ENCODE measurements around the gene MAP3K9.

The MAP3K9 gene

DNA sequence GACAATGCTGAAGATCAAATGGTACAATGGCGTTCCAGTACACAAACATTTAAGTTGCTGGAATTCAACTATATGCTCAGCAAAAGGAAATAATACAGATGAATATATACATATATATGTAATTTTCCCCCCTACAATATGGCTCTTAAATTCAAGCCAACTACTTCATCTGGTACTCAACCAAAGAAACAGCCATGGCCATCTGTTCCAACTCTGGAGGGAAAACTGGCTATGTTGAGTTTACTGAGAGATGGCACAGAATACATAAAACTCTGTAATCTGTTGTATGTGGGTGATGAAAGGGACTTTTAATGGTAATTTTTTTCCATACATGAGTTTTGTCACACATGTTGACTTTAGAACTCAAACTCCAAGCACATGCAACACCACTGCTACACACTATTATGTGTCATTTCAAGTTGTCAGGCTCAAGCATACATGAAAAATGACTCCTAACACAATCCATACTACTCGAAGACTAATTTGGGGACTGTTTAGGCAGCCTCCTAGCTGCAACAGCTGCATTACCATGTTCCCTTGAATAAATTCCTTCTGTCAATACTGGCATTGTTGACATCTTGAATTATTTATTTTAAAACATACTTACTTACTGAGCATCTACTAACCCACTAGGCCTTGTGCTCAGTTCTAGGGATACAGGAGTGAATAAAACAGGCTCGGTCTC, 38.2 kb upstream of the MAP3K9 start:
- Histone ChIP-seq H3K4me3 (no peak overlapping the region), H3K27me3 (no peaks in the 10 kb centered on the region), H3K36me3 (no peaks in the 10 kb centered on the region), H3K27ac (no peak overlapping the region), H3K9me3 (no peaks in the 10 kb centered on the region), H3K4me1 (peaks cover 0 to 3% (median 0%) of the 10 kb centered on the region in 4 donors)
- TF ChIP-seq CTCF (IDR thresholded peaks at IDR 0.05): no peak
- DNase-seq: no peak
- intact Hi-C loops (cut with DNase I; ENCODE audit: low total_unique reads): no loop called here

DNA sequence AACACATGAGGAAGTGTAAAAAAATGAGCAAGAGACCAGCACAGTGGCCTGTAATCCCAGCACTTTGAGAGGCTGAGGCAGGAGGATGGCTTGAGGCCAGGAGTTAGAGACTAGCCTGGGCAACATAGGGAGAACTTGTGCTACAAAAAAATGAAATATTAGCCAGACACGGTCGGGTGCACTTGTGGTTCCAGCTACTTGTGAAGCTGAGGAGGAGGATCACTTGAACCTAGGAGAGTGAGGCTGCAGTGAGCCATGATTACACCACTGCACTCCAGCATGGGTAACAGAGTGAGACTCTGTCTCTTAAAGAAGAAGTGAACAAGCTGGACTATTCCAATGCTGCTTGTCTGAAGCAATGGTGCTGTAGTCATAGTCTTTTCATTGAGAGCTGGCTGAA, 36.3 kb upstream of the MAP3K9 start:
- no peaks in the 10 kb centered on the region for H3K36me3 ChIP-seq
- H3K9me3 ChIP-seq: no peaks in the 10 kb centered on the region
- no peak overlapping the region for H3K27ac ChIP-seq
- intact Hi-C loops (cut with DNase I; ENCODE audit: low total_unique reads): no loop called here
- H3K4me3 ChIP-seq: no peak overlapping the region
- no peak for TF ChIP-seq CTCF (IDR thresholded peaks at IDR 0.05)
- no peaks in the 10 kb centered on the region for H3K27me3 ChIP-seq
- peaks cover 0 to 3% (median 0%) of the 10 kb centered on the region in 4 donors for H3K4me1 ChIP-seq
- DNase-seq: no peak

DNA sequence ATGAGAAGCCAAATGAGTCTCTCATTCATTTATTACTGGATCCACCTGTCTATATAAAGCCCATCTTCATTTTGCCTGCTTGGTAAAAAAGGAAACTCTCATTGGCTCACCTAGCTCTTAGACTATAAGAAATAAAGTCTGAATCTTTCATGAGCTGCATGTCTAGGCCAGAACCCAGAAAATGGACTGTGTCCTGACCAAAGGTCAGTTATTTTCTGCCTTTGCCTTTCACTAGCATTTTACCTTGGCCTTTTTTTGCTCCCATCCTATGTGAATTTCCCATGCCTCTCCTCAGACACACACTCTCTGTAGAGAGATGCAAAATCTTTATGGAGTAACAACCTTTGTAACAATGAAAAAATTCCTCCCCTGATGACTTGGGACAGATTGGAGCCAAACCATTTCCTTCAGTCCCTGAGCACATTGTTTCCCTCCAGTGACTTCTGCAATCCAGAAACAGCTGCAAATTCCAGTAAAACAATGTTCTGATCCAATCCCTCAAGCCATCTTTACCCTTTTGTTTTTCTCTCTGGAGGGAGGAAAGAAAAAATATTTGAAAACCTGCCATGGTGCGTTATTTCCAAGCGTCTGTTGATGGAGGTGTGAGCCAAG, 33.6 kb upstream of the MAP3K9 start:
- no peaks in the 10 kb centered on the region for H3K9me3 ChIP-seq
- H3K4me1 ChIP-seq: peaks cover 0 to 3% (median 0%) of the 10 kb centered on the region in 4 donors
- TF ChIP-seq CTCF (IDR thresholded peaks at IDR 0.05): no peak
- H3K4me3 ChIP-seq: no peak overlapping the region
- H3K36me3 ChIP-seq: no peaks in the 10 kb centered on the region
- intact Hi-C loops (cut with DNase I; ENCODE audit: low total_unique reads): no loop called here
- DNase-seq: no peak
- no peak overlapping the region for H3K27ac ChIP-seq
- no peaks in the 10 kb centered on the region for H3K27me3 ChIP-seq

DNA sequence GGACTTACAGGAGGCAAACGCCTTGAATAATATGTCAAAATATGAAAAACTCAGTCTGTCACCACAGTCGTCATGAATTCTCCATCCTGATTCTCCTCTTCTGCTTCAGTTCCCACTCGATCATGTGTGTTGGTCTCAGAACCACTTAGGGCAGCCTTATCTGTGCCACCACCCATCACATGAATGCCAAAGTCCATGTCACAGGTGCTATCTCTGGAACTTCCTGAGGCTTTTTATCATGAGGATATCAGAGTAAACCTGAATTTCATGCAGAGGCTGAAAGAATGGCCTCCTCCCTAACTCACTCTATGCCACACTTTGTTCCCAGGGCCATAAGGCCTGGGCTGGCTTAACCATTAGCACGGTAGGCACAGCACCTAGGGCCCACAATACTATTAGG, 28.8 kb upstream of the MAP3K9 start:
- intact Hi-C loops (cut with DNase I; ENCODE audit: low total_unique reads): no loop called here
- no peak for TF ChIP-seq CTCF (IDR thresholded peaks at IDR 0.05)

DNA sequence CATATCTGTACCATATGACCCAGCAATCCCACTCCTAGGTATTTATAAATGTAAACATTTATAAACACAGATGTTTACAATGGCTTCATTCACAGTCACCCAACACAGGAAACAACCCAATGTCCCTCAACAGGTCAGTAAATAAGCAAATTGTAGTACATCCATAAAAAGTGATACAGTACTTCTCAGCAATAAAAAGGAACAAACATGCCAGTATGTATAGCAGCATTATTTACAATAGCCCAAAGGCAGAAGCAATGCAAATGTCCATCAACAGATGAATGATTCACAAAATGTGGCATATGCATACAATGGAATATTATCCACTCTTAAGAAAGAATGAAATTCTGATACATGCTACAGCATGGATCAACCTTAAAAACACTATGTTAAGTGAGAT, 27.6 kb upstream of the MAP3K9 start:
- TF ChIP-seq CTCF (IDR thresholded peaks at IDR 0.05): no peak
- no peaks in the 10 kb centered on the region for H3K27me3 ChIP-seq
- no peak overlapping the region for H3K4me3 ChIP-seq
- no peaks in the 10 kb centered on the region for H3K4me1 ChIP-seq
- no peak overlapping the region for H3K27ac ChIP-seq
- no peak for DNase-seq
- H3K36me3 ChIP-seq: no peaks in the 10 kb centered on the region
- intact Hi-C loops (cut with DNase I; ENCODE audit: low total_unique reads): no loop called here
- no peaks in the 10 kb centered on the region for H3K9me3 ChIP-seq

More for the DNA sequence above, 28.8 kb upstream of the MAP3K9 start:
- H3K9me3 ChIP-seq: no peaks in the 10 kb centered on the region
- H3K4me3 ChIP-seq: no peak overlapping the region
- no peaks in the 10 kb centered on the region for H3K27me3 ChIP-seq
- DNase-seq: no peak
- no peaks in the 10 kb centered on the region for H3K36me3 ChIP-seq
- no peak overlapping the region for H3K27ac ChIP-seq
- peaks cover 0 to 1% (median 0%) of the 10 kb centered on the region in 4 donors for H3K4me1 ChIP-seq
